Hematopoietic multipotent progenitor cell (in vitro differentiated cells): ENCODE measurements around the gene ZNF140. TPM values are rescaled to one million over a fixed set of nuclear protein-coding genes. Genes with fewer than 3 reads are reported as not detected.

Source experiments
- DNase-seq, 3 donors: peaks; one replicate each; pipeline ENCODE4 v3.0.0-alpha.2; 2011 to 2015; ENCODE audit warnings: low read depth in 2 of 3, low spot score in 2 of 3
- total RNA-seq: library from RNA; depleted of rRNA; stranded (reverse); fragments of >200 nt; gene quantifications from one replicate; pipeline ENCODE4 v1.2.3, GENCODE V29; 2012

ZNF140 gene
- total RNA-seq, 1 donor: 19.7 TPM

GRCh38 chr12:133129368-133130037 lies 48.8 kb downstream of the ZNF140 start:
- peak in 1 of 3 donors; percentile 41 for DNase-seq

GRCh38 chr12:133130038-133130807 lies 49.5 kb downstream of the ZNF140 start, which contains the start of the genes ZNF10 and ZNF891:
ZNF10 (plus strand) TSS chr12:133130627; CDS start chr12:133144493, 13,866 bp downstream.
ZNF891 (minus strand) TSS chr12:133130274; CDS start chr12:133121918, 8,356 bp downstream.
- DNase-seq: peak; percentile 94 to 96 (median 96)

GRCh38 chr12:133130808-133131128 lies 50.0 kb downstream of the ZNF140 start:
- no peak for DNase-seq

- no peak for DNase-seq
Observed at GRCh38 chr12:133135747-133136146, 55.0 kb downstream of the ZNF140 start.

- no peak for DNase-seq
Observed at GRCh38 chr12:133145981-133146380, 65.3 kb downstream of the ZNF140 start.

DNA sequence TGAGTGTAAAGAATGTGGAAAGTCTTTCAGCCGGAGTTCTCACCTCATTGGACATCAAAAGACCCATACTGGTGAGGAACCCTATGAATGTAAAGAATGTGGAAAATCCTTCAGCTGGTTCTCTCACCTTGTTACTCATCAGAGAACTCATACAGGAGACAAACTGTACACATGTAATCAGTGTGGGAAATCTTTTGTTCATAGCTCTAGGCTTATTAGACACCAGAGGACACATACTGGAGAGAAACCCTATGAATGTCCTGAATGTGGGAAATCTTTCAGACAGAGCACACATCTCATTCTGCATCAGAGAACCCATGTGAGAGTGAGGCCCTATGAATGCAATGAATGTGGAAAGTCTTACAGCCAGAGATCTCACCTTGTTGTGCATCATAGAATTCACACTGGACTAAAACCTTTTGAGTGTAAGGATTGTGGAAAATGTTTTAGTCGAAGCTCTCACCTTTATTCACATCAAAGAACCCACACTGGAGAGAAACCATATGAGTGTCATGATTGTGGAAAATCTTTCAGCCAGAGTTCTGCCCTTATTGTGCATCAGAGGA lies 75.5 kb downstream of the ZNF140 start:
- no peak for DNase-seq

Other genes starting within 250 kb of the ZNF140 start
- 29.9 TPM for gene CHFR, start 193.3 kb upstream of the ZNF140 start, total RNA-seq
- 4.3 TPM for gene ZNF605, start 124.6 kb upstream of the ZNF140 start, total RNA-seq
- 59.0 TPM for gene ZNF26, start 94.6 kb upstream of the ZNF140 start, total RNA-seq
- gene ZNF84, start 43.4 kb upstream of the ZNF140 start, total RNA-seq: 18.0 TPM
- gene ZNF891, start 49.4 kb downstream of the ZNF140 start, total RNA-seq: 1.3 TPM
- gene ZNF10, start 49.7 kb downstream of the ZNF140 start, total RNA-seq: 21.5 TPM
- 18.0 TPM for gene ZNF268, start 100.6 kb downstream of the ZNF140 start, total RNA-seq
- gene ANHX, start 155.0 kb downstream of the ZNF140 start, total RNA-seq: not detected